Vagina (tissue), 2 donors: ENCODE results near the gene SORCS2.

Experiments used
- POLR2A ChIP-seq, 2 donors: fragments of 450-650 bp; IDR thresholded peaks; one replicate each; pipeline ENCODE4 v1.6.1; 2017; ENCODE audit warnings: antibody characterized with exemption in 2 of 2, mild to moderate bottlenecking in 2 of 2, moderate library complexity in 2 of 2
- POLR2AphosphoS5 ChIP-seq, 2 donors: sonication (generic); formaldehyde crosslinking; IDR thresholded peaks; one replicate each; pipeline ENCODE4 v1.9.0; 2017; ENCODE audit warnings: antibody characterized with exemption in 2 of 2, mild to moderate bottlenecking in 2 of 2, low read depth in 1 of 2; ENCODE audit not compliant: insufficient read depth in 1 of 2
- TF ChIP-seq, protein P1 (sequence below), 3 experiments: fragments of 450-650 bp in 2 of 3; fragments of 200-600 bp in 1 of 3; sonication (generic) in 1 of 3; IDR thresholded peaks; one replicate each; pipeline ENCODE4 v1.5.1; 2017 to 2019; ENCODE audit warnings: antibody characterized with exemption in 3 of 3, mild to moderate bottlenecking in 2 of 3, moderate library complexity in 2 of 3

DNA sequence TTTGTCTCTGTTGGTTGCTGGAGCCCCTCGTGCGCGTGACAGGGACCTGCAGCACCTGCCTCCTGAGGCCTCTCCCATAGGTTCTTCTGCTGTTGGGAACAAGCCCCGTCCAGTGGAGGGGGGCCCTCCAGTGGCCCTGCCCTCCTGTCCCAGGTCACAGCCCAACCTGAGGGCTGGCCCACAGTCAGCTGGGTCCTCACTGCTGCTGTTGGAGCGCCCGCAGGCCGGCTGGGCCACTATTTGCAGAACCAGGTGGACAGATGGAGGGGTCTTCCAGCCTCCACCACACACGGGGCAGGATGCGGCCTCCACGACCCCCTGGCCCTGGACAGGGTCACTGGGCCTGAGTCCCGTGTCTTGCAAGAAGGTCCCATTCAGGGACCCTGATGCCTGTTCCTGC lies 293.8 kb downstream of the SORCS2 start:
- TF ChIP-seq, protein P1, sequence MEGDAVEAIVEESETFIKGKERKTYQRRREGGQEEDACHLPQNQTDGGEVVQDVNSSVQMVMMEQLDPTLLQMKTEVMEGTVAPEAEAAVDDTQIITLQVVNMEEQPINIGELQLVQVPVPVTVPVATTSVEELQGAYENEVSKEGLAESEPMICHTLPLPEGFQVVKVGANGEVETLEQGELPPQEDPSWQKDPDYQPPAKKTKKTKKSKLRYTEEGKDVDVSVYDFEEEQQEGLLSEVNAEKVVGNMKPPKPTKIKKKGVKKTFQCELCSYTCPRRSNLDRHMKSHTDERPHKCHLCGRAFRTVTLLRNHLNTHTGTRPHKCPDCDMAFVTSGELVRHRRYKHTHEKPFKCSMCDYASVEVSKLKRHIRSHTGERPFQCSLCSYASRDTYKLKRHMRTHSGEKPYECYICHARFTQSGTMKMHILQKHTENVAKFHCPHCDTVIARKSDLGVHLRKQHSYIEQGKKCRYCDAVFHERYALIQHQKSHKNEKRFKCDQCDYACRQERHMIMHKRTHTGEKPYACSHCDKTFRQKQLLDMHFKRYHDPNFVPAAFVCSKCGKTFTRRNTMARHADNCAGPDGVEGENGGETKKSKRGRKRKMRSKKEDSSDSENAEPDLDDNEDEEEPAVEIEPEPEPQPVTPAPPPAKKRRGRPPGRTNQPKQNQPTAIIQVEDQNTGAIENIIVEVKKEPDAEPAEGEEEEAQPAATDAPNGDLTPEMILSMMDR (IDR thresholded peaks at IDR 0.05) = no peak
- TF ChIP-seq POLR2AphosphoS5 (IDR thresholded peaks at IDR 0.05; ENCODE audit: insufficient read depth in 1 of 2, low read depth in 1 of 2) (no peak), POLR2A (IDR thresholded peaks at IDR 0.05) (no peak)
